Osteoblast (primary cell): ENCODE measurements around the gene UVSSA. TPM values are rescaled to one million over a fixed set of nuclear protein-coding genes. Genes with fewer than 3 reads are reported as not detected.
A peak's percentile ranks its signal among the peaks of the same experiment; 100 is the strongest.

Experiments used
- DNase-seq: peaks from one replicate; pipeline ENCODE4 v3.0.0; 2011; ENCODE audit warnings: low spot score, mixed read lengths; ENCODE audit not compliant: insufficient read length; ENCODE audit errors: missing footprints
- H2AFZ ChIP-seq: 2 replicates; pipeline ENCODE4 v1.6.0; 2011; ENCODE audit warnings: mild to moderate bottlenecking, low read length
- H3K27ac ChIP-seq: 2 replicates; pipeline ENCODE4 v1.5.1; 2011; ENCODE audit warnings: mild to moderate bottlenecking, low read depth, low read length, moderate library complexity
- H3K27me3 ChIP-seq: 2 replicates; pipeline ENCODE4 v1.6.0; 2012; ENCODE audit warnings: mild to moderate bottlenecking, control low read depth, inconsistent platforms, low read length, moderate library complexity; ENCODE audit not compliant: insufficient read depth
- H3K36me3 ChIP-seq: 2 replicates; pipeline ENCODE4 v1.5.1; 2011; ENCODE audit warnings: mild to moderate bottlenecking, low read length, control low read depth, moderate library complexity; ENCODE audit not compliant: insufficient read depth
- H3K4me1 ChIP-seq: 2 replicates; pipeline ENCODE4 v1.5.1; 2011; ENCODE audit warnings: mild to moderate bottlenecking, low read length, control low read depth, moderate library complexity; ENCODE audit not compliant: insufficient read depth
- H3K4me2 ChIP-seq: 2 replicates; pipeline ENCODE4 v1.6.0; 2011; ENCODE audit warnings: mild to moderate bottlenecking, low read length; ENCODE audit not compliant: insufficient read depth
- H3K4me3 ChIP-seq: fragments of 200-600 bp; sonication (generic); 3 replicates; pipeline ENCODE4 v1.5.1; 2012; ENCODE audit warnings: mild to moderate bottlenecking, low read length, inconsistent platforms; ENCODE audit not compliant: insufficient read depth
- H3K79me2 ChIP-seq: 2 replicates; pipeline ENCODE4 v1.6.0; 2012; ENCODE audit warnings: mild to moderate bottlenecking, low read length, control low read depth, inconsistent platforms; ENCODE audit not compliant: insufficient read depth
- H3K9me3 ChIP-seq: 2 replicates; pipeline ENCODE4 v1.5.1; 2011; ENCODE audit warnings: low read depth, low read length, control low read depth
- H4K20me1 ChIP-seq: 2 replicates; pipeline ENCODE4 v1.6.0; 2012; ENCODE audit warnings: mild to moderate bottlenecking, low read length, control low read depth; ENCODE audit not compliant: insufficient read depth
- CTCF ChIP-seq: IDR thresholded peaks from 2 replicates; pipeline ENCODE4 v1.5.1; 2011; ENCODE audit warnings: mild to moderate bottlenecking, low read depth, low read length, moderate library complexity; ENCODE audit errors: extremely low read depth
- total RNA-seq: library from RNA; depleted of rRNA; stranded (reverse); fragments of >200 nt; gene quantifications from 2 replicates; pipeline ENCODE4 v1.2.3, GENCODE V29; 2012

Gene UVSSA
- total RNA-seq, 1 donor, result 14.8 TPM

GRCh38 chr4:1409491-1410425 lies 62.8 kb downstream of the UVSSA start:
- Histone ChIP-seq H3K4me1 (no peaks in the 10 kb centered on the region), H3K9me3 (no peaks in the 10 kb centered on the region), H3K27ac (no peak overlapping the region), H4K20me1 (peaks cover 4% of the 10 kb centered on the region), H3K4me2 (no peak overlapping the region), H3K79me2 (no peaks in the 10 kb centered on the region), H3K4me3 (no peak overlapping the region), H3K36me3 (no peaks in the 10 kb centered on the region), H2AFZ (no peak overlapping the region), H3K27me3 (peaks cover 48% of the 10 kb centered on the region)
- peak; percentile 79 for DNase-seq
- no peak for TF ChIP-seq CTCF

GRCh38 chr4:1410491-1411325 lies 63.7 kb downstream of the UVSSA start:
- Histone ChIP-seq H3K4me3 (no peak overlapping the region), H3K27ac (no peak overlapping the region), H3K79me2 (no peaks in the 10 kb centered on the region), H3K4me2 (no peak overlapping the region), H3K4me1 (no peaks in the 10 kb centered on the region), H3K9me3 (no peaks in the 10 kb centered on the region), H4K20me1 (peaks cover 4% of the 10 kb centered on the region), H3K27me3 (peaks cover 48% of the 10 kb centered on the region), H2AFZ (no peak overlapping the region), H3K36me3 (no peaks in the 10 kb centered on the region)
- TF ChIP-seq CTCF, result no peak
- peak; percentile 99 for DNase-seq

DNA sequence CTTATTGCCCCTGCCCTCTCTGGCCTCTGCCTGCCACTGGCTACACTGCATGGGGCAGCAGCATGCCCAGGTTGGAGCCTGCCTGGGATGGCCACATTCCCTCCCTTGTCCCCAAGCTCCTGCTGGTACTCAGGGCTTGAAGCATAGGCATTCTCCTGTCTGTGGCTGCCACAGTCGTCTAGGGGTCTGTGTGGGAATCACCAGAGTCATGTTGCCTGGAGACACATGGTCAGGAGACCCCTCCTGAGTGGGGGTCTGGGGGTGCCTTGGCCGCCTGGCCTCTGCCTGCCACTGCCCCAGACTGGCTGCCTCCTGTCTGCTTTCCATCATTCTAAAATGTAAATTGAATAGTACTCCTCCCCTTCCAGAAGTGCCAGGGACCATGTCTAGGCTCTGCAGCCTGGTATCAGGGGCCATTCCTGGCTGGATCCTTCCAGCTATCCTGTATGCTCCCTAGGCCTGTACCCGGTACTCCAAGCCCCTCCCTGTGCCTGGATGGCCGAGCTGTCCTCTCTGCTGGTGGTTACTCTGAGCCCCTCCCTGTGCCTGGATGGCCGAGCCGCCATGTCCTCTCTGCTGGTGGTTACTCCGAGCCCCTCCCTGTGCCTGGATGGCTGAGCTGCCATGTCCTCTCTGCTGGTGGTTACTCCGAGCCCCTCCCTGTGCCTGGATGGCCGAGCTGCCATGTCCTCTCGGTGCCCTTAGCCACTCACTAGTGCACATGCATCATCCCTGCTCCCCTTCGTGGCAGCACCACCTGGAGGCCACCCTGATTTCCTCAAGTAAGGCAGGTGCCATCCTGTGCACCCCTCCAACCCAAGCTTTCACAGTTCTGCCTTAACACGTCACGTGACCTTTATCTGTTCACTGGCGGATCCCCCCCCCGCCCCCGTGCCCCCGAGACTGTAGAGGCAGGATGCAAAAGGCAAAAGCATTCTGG lies 64.7 kb downstream of the UVSSA start:
- Histone ChIP-seq H3K27me3 (peaks cover 51% of the 10 kb centered on the region), H3K36me3 (no peaks in the 10 kb centered on the region), H3K4me3 (no peak overlapping the region), H3K9me3 (no peaks in the 10 kb centered on the region), H3K4me2 (no peak overlapping the region), H3K79me2 (no peaks in the 10 kb centered on the region), H3K27ac (no peak overlapping the region), H3K4me1 (no peaks in the 10 kb centered on the region), H2AFZ (no peak overlapping the region), H4K20me1 (peaks cover 4% of the 10 kb centered on the region)
- no peak for TF ChIP-seq CTCF
- peak; percentile 82 for DNase-seq
